OCI-LY1 (cell line): ENCODE results near the gene ENTPD8.

Experiments used
- H2AFZ ChIP-seq: fragments of 200-600 bp; sonication (generic), shearing (Covaris generic); 2 replicates; pipeline ENCODE4 v1.6.0; 2014; ENCODE audit warnings: antibody characterized with exemption, mild to moderate bottlenecking, low read length
- H3F3A ChIP-seq: fragments of 200-600 bp; sonication (generic), shearing (Covaris generic); 2 replicates; pipeline ENCODE4 v1.6.0; 2014; ENCODE audit warnings: mild to moderate bottlenecking, antibody characterized with exemption, low read length, moderate library complexity; ENCODE audit not compliant: insufficient read depth
- H3K27ac ChIP-seq: fragments of 200-600 bp; sonication (generic); 2 replicates; pipeline ENCODE4 v1.5.1; 2014; ENCODE audit warnings: low read length, mixed run types, mild to moderate bottlenecking, low read depth; ENCODE audit not compliant: poor library complexity, severe bottlenecking
- H3K27me3 ChIP-seq: fragments of 200-600 bp; sonication (generic); 2 replicates; pipeline ENCODE4 v1.6.0; 2014; ENCODE audit warnings: antibody characterized with exemption, mild to moderate bottlenecking, low read length, moderate library complexity; ENCODE audit not compliant: insufficient read depth
- H3K36me3 ChIP-seq: fragments of 200-600 bp; sonication (generic); 2 replicates; pipeline ENCODE4 v1.6.1; 2014; ENCODE audit warnings: mild to moderate bottlenecking, antibody characterized with exemption, low read length, moderate library complexity, mixed read lengths; ENCODE audit not compliant: insufficient read depth
- H3K4me1 ChIP-seq: fragments of 200-600 bp; sonication (generic); 2 replicates; pipeline ENCODE4 v1.5.1; 2014; ENCODE audit warnings: mild to moderate bottlenecking, low read length, moderate library complexity; ENCODE audit not compliant: insufficient read depth, severe bottlenecking
- H3K4me2 ChIP-seq: fragments of 200-600 bp; sonication (generic), shearing (Covaris generic); 2 replicates; pipeline ENCODE4 v1.6.1; 2014; ENCODE audit warnings: low read length
- H3K4me3 ChIP-seq: fragments of 200-600 bp; sonication (generic); 2 replicates; pipeline ENCODE4 v1.5.1; 2014; ENCODE audit warnings: low read length, low read depth, mild to moderate bottlenecking, mixed read lengths; ENCODE audit not compliant: poor library complexity, severe bottlenecking
- H3K79me2 ChIP-seq: fragments of 200-600 bp; shearing (Covaris generic); 2 replicates; pipeline ENCODE4 v1.6.1; 2016; ENCODE audit warnings: mixed run types, low read length, mixed read lengths; ENCODE audit not compliant: insufficient read depth
- H3K9ac ChIP-seq: fragments of 200-600 bp; sonication (generic), shearing (Covaris generic); 2 replicates; pipeline ENCODE4 v1.6.1; 2014; ENCODE audit warnings: mild to moderate bottlenecking, low read length, mixed read lengths
- H3K9me2 ChIP-seq: fragments of 200-600 bp; sonication (generic), shearing (Covaris generic); 2 replicates; pipeline ENCODE4 v1.6.1; 2014; ENCODE audit warnings: low read depth, mild to moderate bottlenecking, low read length, mixed read lengths
- H3K9me3 ChIP-seq: fragments of 200-600 bp; shearing (Covaris generic); 2 replicates; pipeline ENCODE4 v1.6.1; 2014; ENCODE audit warnings: low read length, mixed read lengths
- H4K20me1 ChIP-seq: fragments of 200-600 bp; sonication (generic), shearing (Covaris generic); 2 replicates; pipeline ENCODE4 v1.6.0; 2016; ENCODE audit warnings: mild to moderate bottlenecking, low read length; ENCODE audit not compliant: insufficient read depth
- CTCF ChIP-seq: fragments of 200-600 bp; sonication (generic), shearing (Covaris generic); IDR thresholded peaks from 2 replicates; pipeline ENCODE4 v1.5.1; 2017; ENCODE audit warnings: mild to moderate bottlenecking, antibody characterized with exemption, low read length, moderate library complexity, mixed read lengths
- EZH2 ChIP-seq: fragments of 200-600 bp; sonication (generic), shearing (Covaris generic); IDR thresholded peaks from 2 replicates; pipeline ENCODE4 v1.8.0; 2017; ENCODE audit warnings: borderline replicate concordance, mixed run types, mild to moderate bottlenecking, antibody characterized with exemption, low read length, moderate library complexity, mixed read lengths

ENTPD8 gene

GRCh38 chr9:137393176-137394150 is 47.7 kb downstream of the ENTPD8 start:
- no peaks in the 10 kb centered on the region for H3K36me3 ChIP-seq
- no peaks in the 10 kb centered on the region for H3K9me3 ChIP-seq
- H3K4me1 ChIP-seq, result no peaks in the 10 kb centered on the region
- no peak overlapping the region for H3K4me2 ChIP-seq
- H4K20me1 ChIP-seq, result no peaks in the 10 kb centered on the region
- H3K79me2 ChIP-seq, result no peaks in the 10 kb centered on the region
- no peak overlapping the region for H2AFZ ChIP-seq
- H3K4me3 ChIP-seq, result no peak overlapping the region
- H3K9ac ChIP-seq, result no peak overlapping the region
- TF ChIP-seq CTCF (no peak), EZH2 (no peak)
- H3K9me2 ChIP-seq, result no peaks in the 10 kb centered on the region
- no peaks in the 10 kb centered on the region for H3F3A ChIP-seq
- no peaks in the 10 kb centered on the region for H3K27me3 ChIP-seq
- H3K27ac ChIP-seq, result no peak overlapping the region

- H3K36me3 ChIP-seq, result no peaks in the 10 kb centered on the region
- H3K9me3 ChIP-seq, result no peaks in the 10 kb centered on the region
- TF ChIP-seq EZH2, result no peak
- TF ChIP-seq CTCF, result no peak
- H2AFZ ChIP-seq, result no peak overlapping the region
- H3K9me2 ChIP-seq, result no peaks in the 10 kb centered on the region
- no peaks in the 10 kb centered on the region for H3K79me2 ChIP-seq
- H3K27ac ChIP-seq, result no peak overlapping the region
- no peak overlapping the region for H3K4me3 ChIP-seq
- no peaks in the 10 kb centered on the region for H3K4me1 ChIP-seq
- H3K9ac ChIP-seq, result no peak overlapping the region
- no peaks in the 10 kb centered on the region for H3F3A ChIP-seq
- H3K27me3 ChIP-seq, result no peaks in the 10 kb centered on the region
- H4K20me1 ChIP-seq, result no peaks in the 10 kb centered on the region
- H3K4me2 ChIP-seq, result no peak overlapping the region
Observed at GRCh38 chr9:137392232-137393007, 48.7 kb downstream of the ENTPD8 start.

- no peak overlapping the region for H2AFZ ChIP-seq
- TF ChIP-seq CTCF (no peak), EZH2 (no peak)
- no peaks in the 10 kb centered on the region for H3F3A ChIP-seq
- no peaks in the 10 kb centered on the region for H4K20me1 ChIP-seq
- no peak overlapping the region for H3K4me2 ChIP-seq
- H3K36me3 ChIP-seq, result no peaks in the 10 kb centered on the region
- H3K9me3 ChIP-seq, result no peaks in the 10 kb centered on the region
- no peak overlapping the region for H3K4me3 ChIP-seq
- H3K9me2 ChIP-seq, result no peaks in the 10 kb centered on the region
- H3K27ac ChIP-seq, result no peak overlapping the region
- H3K27me3 ChIP-seq, result no peaks in the 10 kb centered on the region
- H3K4me1 ChIP-seq, result no peaks in the 10 kb centered on the region
- H3K79me2 ChIP-seq, result no peaks in the 10 kb centered on the region
- no peak overlapping the region for H3K9ac ChIP-seq
Observed at GRCh38 chr9:137391411-137391754, 49.8 kb downstream of the ENTPD8 start.
